GM19238 (cell line): ENCODE measurements around the gene EYA2.

Experiments
- DNase-seq: peaks from one replicate; pipeline ENCODE4 v3.0.0; 2011; ENCODE audit warnings: low spot score; ENCODE audit not compliant: insufficient read length

EYA2 gene

DNA sequence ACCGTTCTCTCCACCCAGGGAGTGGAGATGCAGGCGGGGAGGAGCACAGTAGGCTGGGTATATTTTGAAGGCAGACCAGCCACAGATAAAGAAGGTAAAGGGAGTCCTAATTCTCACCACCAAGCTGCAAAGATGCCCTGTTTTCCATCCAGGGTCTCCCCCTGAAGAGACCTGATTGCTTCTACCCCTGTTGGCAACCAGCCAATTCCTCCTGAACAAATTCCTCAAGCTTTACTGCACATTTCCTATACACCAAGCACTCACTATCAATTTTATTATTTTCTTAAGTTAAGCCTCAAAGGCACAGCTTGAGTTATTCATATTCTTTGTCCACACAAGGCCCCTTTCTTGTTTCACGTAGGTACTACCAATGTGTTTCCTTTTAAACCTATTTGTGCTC lies 214.4 kb downstream of the EYA2 start:
- DNase-seq, result no peak

DNA sequence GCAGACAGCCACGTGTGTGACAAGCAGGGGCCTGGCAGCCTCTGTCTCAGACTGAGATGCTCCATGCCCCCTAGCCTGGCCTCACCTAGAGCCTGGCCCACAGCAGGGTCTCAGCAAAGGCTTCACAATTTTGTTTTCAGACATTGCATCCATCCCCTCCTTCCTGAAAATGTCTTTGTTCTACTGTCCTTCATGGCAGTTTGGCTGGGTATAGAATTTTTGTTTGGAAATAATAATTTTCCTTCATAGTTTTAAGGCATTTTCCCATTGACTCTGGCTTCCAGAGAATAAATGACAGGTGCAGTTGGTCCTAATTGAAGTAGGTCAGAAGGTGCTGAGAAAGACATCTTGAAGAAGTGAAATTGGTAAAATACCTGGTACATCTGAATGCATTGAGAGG lies 216.2 kb downstream of the EYA2 start:
- no peak for DNase-seq

DNA sequence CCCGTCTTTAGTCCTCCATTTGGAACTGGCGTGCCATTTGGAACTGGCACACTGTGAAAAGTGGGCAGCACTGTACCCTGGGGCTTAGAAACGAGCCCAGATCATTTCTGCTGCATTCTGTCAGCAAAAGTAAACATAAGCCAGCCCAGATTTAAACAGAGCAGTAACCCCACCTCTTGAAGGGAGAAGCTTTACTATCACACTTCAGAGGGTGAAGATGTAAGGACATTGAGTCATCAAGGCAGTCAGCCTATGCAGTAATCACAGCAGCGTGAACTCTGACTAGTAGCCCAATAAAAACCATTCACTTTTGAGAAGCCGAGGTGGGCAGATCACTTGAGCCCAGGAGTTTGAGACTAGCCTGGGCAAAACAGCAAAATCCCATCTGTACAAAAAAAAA lies 216.9 kb downstream of the EYA2 start:
- DNase-seq, result no peak

DNA sequence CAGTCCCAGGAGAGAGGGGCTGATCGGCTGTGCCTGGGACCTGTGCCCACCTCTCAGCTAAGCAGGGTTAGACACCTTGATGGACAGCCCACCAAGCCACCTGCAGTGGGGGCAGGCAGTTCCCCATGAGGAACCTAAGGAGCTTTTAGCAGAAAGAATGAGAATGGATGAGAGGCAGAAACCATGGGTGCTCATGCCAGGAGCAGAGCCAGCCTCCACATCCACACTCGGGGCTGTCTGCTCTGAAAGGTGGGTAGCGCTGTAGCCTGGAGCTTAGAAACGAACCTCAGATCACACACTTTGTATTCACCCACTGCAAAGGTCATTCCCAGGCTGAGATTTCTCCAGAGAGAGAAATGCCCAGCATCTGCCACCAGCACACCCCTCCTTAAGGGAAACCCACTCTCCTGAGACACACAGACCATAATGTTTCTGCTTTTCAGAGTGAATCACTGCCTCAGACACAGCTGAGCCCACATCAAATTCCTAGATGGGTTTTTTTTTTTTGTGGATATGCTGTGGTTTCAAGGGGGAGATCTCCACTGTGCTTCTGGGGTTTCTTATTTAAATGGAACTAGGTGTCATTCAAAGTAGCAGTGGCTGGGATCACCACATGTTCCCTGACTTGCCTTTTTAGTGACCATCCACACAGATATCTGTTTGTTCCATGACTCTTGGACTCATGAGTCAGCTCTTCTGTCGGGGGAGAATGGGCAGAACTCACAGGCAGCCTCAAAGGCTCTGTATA lies 218.9 kb downstream of the EYA2 start:
- no peak for DNase-seq

DNA sequence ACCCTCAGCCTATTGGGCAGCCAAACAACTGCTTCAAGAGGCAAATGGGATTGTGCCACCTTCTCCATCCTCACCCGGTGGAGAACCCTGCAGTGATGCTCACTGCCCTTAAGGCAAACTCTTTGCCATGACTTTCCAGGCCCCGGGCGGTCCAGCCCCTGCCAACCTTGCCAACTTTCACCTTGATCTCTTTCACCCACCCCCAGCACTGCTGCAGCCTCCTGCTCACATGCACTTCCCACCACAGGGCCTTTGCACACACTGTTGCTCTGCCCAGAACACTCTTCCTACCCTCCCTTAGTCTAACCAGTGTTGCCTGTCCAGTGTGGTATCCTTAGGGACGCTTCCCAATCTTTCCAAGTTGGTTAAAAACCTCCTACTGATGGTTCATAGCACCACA lies 221.1 kb downstream of the EYA2 start:
- DNase-seq, result no peak

DNA sequence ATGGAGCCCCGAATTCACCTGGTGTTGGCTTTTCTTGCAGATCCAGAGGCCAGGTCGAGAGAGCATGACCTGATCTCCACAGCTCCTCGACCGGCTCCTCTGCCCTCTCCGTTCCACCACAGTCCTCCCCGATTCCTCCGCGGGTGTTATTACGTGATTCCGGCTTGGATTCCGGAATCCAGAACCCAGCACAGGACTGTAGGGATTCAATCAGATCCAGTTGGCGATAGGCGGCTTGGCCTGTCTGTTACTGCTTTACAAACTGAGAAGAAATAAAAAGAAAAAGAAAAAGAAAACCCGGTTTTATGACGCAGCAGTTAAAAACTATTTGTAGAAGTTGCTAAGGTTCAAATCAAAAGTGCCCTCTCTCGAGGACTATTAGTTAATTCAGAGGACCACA lies 222.7 kb downstream of the EYA2 start:
- DNase-seq, result no peak

DNA sequence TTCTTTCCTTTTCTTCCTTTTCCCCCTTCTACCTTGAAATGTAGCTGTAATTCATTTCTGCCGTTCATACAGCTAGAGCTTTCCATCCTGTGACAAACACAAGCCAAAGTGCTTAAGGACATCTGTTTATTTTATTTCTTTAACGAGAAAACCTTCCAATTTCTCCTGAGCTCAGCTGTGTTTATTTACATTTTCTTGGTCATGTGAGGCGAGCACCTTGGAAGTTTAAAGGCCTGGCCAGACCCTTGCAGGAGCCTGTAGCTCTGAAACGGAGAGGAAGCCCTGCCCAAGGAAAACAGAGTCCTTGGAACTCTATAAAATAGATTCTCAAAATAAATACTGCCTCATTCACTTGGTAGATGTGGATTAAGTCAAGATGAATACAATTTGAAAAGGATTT lies 223.1 kb downstream of the EYA2 start:
- DNase-seq, result no peak

DNA sequence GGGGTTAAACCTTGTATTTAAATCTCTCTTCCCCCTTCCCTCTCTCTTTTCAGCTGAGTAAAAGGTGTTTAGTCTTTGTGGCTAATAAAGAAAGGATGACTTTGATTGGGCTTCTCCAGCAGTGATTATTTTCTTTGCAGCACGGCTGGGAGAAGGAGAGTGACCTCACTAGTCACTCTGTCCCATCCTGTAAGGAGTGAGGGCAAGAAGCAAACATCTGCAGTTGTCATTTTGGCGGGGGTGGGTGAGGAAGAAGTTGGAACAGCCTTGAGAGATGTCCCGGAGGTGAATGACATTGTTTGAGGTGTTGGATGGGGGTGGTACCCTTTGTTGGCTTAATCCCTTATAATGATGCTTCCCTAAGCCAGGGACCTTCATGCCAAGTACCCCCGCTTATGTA lies 223.6 kb downstream of the EYA2 start:
- no peak for DNase-seq

DNA sequence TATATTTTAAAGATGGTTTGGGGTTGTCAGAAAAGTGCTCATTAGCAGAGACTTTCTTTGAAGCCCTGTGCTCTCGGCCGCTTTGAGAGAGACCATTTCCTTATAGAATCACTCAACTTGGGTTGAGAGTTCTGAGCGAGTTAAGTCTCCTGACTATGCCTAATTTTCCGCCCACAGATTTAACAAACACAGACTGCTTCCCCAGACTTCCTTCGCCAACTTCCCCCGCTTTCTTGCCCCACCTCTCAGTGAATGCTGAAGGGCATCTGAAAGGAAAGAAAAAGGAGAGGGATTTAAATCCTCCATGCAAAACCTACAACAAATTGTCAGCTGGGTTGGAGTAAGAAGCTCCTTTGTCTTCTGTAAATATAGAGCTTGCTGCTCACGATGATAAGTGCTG lies 224.0 kb downstream of the EYA2 start:
- DNase-seq, result no peak

DNA sequence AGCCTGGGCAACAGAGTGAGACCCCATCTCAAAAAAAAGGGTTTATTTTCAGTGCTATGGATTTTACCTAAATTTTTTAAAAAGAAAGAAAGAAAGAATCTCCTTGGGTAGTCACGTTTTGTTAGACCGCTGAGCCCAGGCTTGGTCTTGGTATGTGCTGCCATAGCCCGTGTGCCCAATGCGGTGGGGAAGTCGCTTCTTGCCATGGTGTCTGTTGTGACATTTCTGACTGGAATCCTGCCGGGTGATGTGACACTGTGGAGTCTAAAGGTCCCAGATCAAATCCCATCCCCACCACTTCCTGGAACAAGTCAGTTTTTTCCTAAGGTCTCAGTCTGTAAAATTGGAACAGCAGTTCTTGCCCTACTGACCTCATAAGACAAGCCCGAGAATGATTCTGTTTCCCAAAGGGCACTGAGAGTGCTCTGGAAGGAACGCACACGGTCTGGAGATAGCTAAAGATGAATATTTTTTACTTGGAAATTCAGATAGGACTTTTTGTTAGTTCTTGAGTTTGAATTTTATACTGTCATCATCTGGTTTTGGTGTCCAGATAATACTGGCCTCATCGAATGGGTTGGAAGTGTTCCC lies 225.8 kb downstream of the EYA2 start:
- no peak for DNase-seq

DNA sequence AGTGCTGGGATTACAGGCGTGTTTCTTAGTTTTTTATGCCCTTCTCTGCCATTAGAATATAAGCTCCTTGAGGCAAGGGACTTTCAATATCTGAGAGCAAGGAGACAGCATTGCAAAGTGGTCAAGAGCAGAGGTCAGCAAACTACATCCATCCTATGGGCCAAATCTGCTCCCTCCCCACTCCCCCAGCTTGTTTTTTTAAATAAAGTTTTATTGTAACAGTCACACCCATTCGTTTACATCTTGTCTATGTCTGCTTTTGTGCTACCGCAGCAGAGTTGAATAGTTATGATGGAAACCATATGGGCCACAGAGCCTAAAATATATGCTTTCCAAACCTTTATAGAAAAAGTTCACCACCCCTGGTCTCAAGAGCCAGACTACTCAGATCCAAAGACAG lies 227.9 kb downstream of the EYA2 start:
- DNase-seq, result no peak

DNA sequence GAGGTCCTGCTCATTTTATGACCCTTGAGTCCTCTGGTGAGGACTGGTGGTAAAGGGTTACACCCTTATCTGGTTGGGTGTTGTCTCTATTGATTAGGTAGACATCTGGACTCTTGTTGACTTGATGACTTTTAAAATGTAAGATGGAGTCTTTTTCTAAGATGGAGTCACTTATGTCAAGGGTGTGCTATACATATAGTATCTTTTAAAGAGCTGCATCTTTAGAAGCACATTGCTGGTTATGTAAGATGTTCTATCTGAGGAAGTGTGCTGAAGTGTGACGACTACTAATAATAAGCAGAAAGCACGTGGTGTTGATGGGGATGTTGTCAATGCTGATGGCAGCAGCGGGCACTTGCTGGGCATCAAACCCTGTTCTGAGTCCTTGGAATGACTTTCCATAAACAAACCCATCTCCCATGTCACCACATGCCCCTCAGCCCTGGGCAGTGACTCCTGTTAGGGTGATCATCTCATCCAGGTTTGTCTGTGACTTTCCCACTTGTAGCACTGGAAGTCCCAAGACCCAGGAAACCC lies 229.6 kb downstream of the EYA2 start:
- DNase-seq, result no peak

DNA sequence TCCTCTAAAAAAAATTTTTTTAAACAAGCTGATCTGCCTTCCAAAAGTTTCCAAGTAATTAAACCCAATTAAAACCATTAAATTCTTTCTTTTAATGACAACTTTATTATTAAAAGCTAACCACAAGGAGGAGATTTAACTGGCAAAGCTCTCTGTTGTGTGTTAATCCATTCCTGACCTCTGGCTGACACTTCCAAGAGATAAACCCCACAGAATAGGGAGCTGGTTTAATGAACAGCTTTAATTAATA lies 230.8 kb downstream of the EYA2 start:
- no peak for DNase-seq

DNA sequence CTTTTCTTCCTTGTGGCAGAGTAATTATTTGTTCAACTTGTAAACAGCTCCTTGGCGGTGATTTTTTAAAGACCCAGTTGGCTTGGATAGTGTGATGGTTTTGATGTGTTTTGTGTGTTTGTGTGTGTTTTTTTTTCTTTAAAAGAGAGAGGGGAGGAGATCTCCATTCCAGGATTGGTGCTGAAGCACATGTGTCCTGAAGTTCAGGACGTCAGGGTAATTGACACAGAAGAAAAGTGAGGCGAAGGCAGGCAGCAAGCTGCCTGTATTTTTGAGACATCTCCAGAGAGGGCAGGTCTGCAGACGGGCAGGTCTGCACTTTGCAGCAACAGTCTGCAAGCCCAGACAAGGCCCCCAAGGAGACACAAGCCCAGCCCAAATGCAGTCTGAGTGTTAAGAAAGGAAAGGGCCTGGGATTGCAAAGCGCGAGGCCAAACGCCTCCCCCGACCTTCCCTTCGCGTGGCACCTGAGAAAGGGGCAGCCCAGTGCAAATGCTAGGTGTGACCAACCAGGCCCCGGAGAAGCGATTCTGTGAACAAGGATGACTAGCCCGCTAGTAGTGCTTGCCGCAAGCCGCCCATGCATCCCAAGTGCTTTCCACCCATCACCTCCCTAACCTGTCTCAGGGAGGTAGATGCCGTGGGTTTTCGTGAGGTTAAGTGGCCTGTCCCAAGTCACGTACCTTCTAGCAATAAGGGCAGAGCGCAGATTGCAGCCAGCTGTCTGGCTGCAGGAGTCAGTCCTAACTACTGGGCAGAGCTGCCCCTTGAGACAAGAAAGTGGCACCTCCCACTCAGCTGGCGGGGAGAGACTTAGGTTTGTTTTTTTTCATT lies 231.3 kb downstream of the EYA2 start:
- DNase-seq, result no peak

DNA sequence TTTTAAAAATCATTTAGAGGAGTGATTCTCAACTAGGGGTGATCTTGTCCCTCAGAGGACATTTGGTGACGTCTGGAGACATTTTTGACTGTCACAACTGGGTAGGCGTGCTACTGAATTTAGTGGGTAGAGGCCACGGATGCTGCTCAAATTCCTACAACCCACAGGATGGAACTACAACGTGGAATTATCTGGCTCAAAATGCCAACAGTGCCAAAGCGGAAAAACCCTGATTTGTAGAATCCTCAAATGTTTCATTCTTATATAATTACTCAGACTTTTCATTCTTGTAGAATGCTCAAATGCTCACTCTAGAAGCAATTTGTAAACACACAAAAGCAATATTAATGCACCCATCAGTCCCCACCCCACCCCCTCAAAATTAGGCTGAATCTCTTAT lies 232.1 kb downstream of the EYA2 start:
- no peak for DNase-seq

DNA sequence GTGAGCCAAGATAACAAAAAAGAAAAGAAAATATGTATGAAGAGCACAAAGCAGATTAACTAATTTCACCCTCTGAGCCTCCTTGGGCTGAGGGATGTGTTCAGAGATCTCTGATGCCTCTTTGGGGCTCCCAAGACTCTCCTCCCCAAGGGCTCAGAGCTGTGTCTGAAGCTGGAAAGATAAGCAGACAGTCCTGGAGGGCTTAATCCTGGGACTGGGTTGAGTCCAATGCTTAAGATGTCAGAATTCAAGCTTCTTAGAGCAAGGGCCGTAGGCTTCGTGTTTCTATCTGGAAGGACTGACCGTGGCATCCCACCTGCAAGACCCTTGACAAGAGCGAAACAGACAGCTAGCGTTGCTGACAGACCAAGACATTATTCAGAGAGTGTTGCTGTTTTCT lies 232.9 kb downstream of the EYA2 start:
- no peak for DNase-seq

DNA sequence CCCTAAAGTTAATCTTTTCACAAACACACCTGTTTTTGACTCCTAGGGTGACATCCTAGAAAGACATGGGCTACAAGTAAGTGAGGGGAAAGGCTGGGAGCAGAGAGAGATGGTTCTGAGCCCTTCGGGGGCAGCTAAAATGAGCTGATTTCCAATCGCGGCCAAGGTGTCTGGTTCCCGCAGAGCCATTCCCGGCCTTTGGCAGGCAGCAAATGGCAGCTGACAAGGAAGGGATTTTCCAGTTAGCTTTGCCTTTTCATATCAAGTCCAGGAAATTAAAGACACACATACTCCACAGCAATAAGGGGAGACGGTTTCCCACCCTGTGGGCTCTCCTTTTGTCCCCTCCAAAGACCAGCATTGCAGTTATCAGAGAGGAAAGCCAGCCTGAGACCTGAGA lies 233.4 kb downstream of the EYA2 start:
- no peak for DNase-seq

DNA sequence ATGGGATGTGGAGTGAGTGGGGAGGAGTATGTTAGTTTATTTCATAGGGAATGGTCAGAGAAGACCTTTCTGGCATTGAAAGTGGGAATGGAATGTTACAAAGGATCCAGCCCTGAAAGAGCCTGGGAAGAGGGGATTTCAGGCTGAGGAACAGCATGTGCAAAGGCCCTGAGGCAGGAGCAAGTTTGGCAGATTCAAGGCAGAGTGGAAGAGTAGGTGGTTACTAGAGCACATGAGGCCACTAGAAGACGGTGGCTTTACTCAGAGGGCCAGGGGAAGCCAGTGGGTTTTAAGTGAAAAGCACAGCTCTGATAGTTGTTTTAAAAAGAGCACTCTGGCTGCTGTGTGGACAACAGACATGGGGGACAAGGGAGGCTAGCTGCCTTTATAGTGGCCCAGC lies 234.7 kb downstream of the EYA2 start:
- no peak for DNase-seq

DNA sequence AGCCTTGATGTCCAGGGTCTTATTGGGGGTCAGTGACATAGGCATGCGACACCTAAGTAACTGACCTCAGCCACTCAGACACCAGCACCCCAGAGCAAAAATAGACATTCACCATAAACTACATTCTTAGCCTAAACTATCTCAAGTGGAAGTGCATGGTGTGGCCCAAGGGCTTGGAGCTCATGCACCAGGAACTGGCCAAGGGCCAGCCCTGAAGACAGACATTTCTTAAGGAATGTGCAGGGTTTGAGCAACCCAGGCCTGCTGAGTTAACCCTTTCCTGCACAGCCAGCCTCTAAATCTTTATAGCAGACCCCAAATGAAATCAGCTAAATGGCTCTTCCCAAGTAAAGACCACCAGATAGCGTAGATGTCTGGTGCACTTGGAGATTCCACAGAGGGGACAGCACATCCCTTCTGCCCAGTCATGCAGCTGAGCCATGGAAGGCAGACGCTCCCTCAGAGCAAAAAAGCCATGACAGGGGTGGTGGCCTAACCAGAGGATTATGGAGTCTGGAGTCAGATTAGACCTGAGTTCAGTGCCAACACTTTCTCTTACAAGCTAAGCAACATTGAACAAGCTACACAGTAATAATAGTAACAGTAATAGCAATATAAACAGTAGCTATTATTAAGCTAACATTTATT lies 239.3 kb downstream of the EYA2 start:
- no peak for DNase-seq

DNA sequence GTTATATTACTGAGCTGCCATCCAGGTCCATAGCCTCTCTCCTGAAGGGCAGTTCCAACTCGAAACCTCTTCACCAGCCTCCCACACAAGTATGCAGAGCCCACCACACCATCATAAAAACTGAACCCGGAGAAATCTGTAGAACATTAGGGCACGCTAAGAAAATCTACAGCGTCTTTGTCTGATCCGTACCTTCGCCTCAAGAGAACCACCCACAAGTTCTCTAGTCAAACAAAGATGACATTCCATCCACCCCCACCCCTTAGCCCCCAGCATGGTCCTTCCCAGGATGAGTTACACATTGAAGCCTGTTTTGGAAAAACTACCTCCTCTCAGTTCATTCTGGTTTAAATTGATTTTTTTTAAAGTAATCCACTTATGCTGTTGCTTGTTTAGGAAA lies 242.1 kb downstream of the EYA2 start:
- no peak for DNase-seq

DNA sequence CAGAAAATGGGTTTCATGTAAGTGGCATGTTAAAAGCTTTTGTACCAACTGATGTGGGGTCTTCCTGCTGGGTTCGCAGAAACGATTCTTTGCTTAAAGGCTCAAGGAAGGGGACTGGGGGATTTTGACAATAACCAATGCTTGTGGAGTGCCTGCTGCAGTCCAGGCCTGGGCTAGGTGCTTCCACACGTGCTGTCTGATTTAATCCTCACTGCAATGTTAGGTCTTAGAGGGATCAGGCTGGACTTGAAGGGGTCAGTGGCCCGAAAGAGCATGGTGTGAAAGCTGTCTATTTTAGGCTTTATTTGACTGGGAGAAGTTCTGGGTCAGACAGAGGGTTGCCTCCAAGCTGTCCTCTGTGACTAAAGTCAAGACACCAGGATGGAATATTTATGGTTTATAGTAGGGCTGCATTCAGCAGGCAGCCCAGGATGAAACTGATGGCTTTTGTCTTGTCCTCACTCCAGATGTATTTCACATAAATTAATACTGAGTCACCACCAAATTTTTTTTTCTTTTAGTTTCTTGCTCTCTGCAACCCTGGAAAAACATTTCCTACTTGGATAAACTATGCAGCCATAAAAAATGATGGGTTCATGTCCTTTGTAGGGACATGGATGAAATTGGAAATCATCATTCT lies 242.7 kb downstream of the EYA2 start:
- no peak for DNase-seq
